ENCODE measurements around the gene AGMO. TPM values are rescaled to one million over a fixed set of nuclear protein-coding genes. Genes with fewer than 3 reads are reported as not detected.

Gene AGMO
- total RNA-seq, 3 donors from 2014 or later (not counting 1 experiment from before 2014, with no cell fraction given), result not detected

DNA sequence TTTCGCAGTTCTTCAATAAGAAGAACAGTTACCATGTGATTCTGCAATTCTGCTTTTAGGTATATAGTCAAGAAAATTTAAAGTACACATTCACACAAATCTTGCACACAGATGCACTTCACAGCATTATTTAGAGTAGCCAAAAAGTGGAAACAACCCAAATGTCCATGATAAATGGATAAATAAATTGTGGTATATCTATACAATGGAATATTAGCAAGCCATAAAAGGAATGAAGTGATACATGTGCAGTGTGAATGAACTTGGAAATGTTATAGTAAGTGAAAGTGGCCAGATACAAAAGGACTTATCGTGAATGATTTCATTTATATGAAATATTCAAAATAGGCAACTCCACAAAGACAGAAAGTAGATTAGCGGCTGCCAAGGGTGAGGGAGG is 109.1 kb downstream of the AGMO start:
- ATAC-seq (no peak), DNase-seq (no peak)
- Histone ChIP-seq H3K36me3 (ENCODE audit: control insufficient read depth, insufficient read depth, low read length) (no peaks in the 10 kb centered on the region), H3K4me3 (ENCODE audit: low read length) (no peak overlapping the region), H3K27me3 (ENCODE audit: control insufficient read depth, insufficient read depth, low read length) (no peaks in the 10 kb centered on the region), H3K4me1 (ENCODE audit: control insufficient read depth, insufficient read depth, low read length) (no peaks in the 10 kb centered on the region), H3K9me3 (ENCODE audit: control insufficient read depth, insufficient read depth, low read length) (no peaks in the 10 kb centered on the region), H3K27ac (ENCODE audit: low read length) (no peak overlapping the region)
- Mint-ChIP-seq H3K27ac (no peak overlapping the region), H3K27me3 (ENCODE audit: low read depth in 2 of 2) (no peaks in the 10 kb centered on the region), H3K9me3 (peaks cover 5 to 10% of the 10 kb centered on the region in 2 donors), H3K4me3 (no peak overlapping the region), H3K4me1 (no peaks in the 10 kb centered on the region), H3K36me3 (peaks cover 10% of the 10 kb centered on the region)
- TF ChIP-seq, protein P1, sequence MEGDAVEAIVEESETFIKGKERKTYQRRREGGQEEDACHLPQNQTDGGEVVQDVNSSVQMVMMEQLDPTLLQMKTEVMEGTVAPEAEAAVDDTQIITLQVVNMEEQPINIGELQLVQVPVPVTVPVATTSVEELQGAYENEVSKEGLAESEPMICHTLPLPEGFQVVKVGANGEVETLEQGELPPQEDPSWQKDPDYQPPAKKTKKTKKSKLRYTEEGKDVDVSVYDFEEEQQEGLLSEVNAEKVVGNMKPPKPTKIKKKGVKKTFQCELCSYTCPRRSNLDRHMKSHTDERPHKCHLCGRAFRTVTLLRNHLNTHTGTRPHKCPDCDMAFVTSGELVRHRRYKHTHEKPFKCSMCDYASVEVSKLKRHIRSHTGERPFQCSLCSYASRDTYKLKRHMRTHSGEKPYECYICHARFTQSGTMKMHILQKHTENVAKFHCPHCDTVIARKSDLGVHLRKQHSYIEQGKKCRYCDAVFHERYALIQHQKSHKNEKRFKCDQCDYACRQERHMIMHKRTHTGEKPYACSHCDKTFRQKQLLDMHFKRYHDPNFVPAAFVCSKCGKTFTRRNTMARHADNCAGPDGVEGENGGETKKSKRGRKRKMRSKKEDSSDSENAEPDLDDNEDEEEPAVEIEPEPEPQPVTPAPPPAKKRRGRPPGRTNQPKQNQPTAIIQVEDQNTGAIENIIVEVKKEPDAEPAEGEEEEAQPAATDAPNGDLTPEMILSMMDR (IDR thresholded peaks at IDR 0.05), result no peak
- 79% methylated on average over 2 of the region's 3 CpGs for WGBS (ENCODE audit: insufficient coverage)
- intact Hi-C loops (cut with micrococcal nuclease), result no loop called here

DNA sequence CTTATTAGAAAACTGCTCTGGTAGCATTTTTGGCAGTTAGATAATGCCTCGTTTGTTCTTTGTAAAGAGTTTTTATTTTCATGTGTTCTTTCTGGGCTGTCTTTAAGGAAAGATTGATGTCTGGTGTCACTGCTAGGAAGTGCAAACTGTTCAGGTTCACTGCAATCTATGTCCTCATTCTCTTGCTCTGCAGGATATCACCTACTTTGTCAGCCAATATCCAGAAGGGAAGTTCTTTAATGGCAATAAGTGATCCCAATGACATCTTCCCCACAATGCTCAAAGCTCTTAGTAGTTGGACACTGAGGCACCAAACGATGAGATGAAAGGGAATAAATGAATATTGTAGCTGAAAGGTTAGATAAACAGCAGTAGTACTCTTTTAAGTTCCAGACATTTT is 115.1 kb downstream of the AGMO start:
- intact Hi-C loops (cut with micrococcal nuclease), result no loop called here
- H3K9me3 ChIP-seq (ENCODE audit: control insufficient read depth, insufficient read depth, low read length), result no peaks in the 10 kb centered on the region
- DNase-seq, result no peak
- Mint-ChIP-seq H3K4me1 (no peaks in the 10 kb centered on the region), H3K27me3 (ENCODE audit: low read depth in 2 of 2) (no peaks in the 10 kb centered on the region), H3K36me3 (no peaks in the 10 kb centered on the region), H3K4me3 (no peak overlapping the region), H3K9me3 (peaks cover 11 to 17% of the 10 kb centered on the region in 2 donors), H3K27ac (no peak overlapping the region)
- H3K36me3 ChIP-seq (ENCODE audit: control insufficient read depth, insufficient read depth, low read length), result no peaks in the 10 kb centered on the region
- H3K4me3 ChIP-seq (ENCODE audit: low read length), result no peak overlapping the region
- WGBS (ENCODE audit: insufficient coverage), result 50% methylated on average over 1 of the region's 2 CpGs
- TF ChIP-seq, protein P1 (IDR thresholded peaks at IDR 0.05), result no peak
- no peaks in the 10 kb centered on the region for H3K4me1 ChIP-seq (ENCODE audit: control insufficient read depth, insufficient read depth, low read length)
- no peak for ATAC-seq
- H3K27ac ChIP-seq (ENCODE audit: low read length), result no peak overlapping the region
- no peaks in the 10 kb centered on the region for H3K27me3 ChIP-seq (ENCODE audit: control insufficient read depth, insufficient read depth, low read length)

DNA sequence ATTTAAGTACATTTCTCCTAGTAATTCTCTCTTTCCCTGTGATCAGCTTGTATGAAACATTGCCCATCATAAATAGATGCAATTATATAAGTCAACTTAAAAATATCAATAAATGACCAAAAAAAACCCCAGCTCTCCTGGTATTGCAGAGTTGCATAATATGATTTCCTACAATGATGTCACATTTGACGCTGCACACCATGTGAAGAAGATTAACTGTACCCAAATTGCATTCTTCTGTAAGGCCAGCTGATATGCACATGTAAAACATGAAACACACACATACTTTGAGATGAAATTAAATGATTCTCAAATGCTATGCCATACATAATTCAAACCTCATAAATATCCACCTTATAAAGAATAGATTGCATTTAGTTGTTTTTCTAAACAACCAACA is 115.5 kb downstream of the AGMO start:
- Mint-ChIP-seq H3K36me3 (no peaks in the 10 kb centered on the region), H3K27me3 (ENCODE audit: low read depth in 2 of 2) (no peaks in the 10 kb centered on the region), H3K9me3 (peaks cover 11 to 17% of the 10 kb centered on the region in 2 donors), H3K27ac (no peak overlapping the region), H3K4me3 (no peak overlapping the region), H3K4me1 (no peaks in the 10 kb centered on the region)
- intact Hi-C loops (cut with micrococcal nuclease), result no loop called here
- WGBS (ENCODE audit: insufficient coverage), result 57% methylated on average over 1 of the region's 1 CpG
- no peak overlapping the region for H3K27ac ChIP-seq (ENCODE audit: low read length)
- TF ChIP-seq, protein P1 (IDR thresholded peaks at IDR 0.05), result no peak
- H3K4me1 ChIP-seq (ENCODE audit: control insufficient read depth, insufficient read depth, low read length), result no peaks in the 10 kb centered on the region
- H3K27me3 ChIP-seq (ENCODE audit: control insufficient read depth, insufficient read depth, low read length), result no peaks in the 10 kb centered on the region
- DNase-seq (no peak), ATAC-seq (no peak)
- H3K9me3 ChIP-seq (ENCODE audit: control insufficient read depth, insufficient read depth, low read length), result no peaks in the 10 kb centered on the region
- H3K4me3 ChIP-seq (ENCODE audit: low read length), result no peak overlapping the region
- no peaks in the 10 kb centered on the region for H3K36me3 ChIP-seq (ENCODE audit: control insufficient read depth, insufficient read depth, low read length)

DNA sequence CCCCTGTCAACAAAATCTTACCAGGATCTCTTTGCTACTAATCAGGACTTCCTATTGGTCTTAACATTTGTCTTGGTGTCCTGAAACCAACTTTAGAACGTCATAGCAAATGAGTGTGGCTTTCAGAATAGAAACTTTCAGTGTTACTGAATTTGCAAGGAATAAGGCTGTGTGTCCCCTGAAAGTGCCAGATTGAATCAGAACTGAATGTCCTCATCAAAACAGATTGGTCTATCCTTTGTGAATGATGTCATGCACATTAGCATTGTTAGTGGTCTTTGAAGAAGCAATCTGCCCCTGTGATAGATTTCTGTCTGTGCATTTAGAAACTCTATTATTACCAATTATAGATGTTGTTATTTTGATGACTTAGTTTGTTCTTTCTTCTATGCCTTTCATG is 119.9 kb downstream of the AGMO start:
- DNase-seq (no peak), ATAC-seq (no peak)
- Histone ChIP-seq H3K36me3 (ENCODE audit: control insufficient read depth, insufficient read depth, low read length) (no peaks in the 10 kb centered on the region), H3K9me3 (ENCODE audit: control insufficient read depth, insufficient read depth, low read length) (no peaks in the 10 kb centered on the region), H3K27ac (ENCODE audit: low read length) (no peak overlapping the region), H3K27me3 (ENCODE audit: control insufficient read depth, insufficient read depth, low read length) (no peaks in the 10 kb centered on the region), H3K4me3 (ENCODE audit: low read length) (no peak overlapping the region), H3K4me1 (ENCODE audit: control insufficient read depth, insufficient read depth, low read length) (no peaks in the 10 kb centered on the region)
- intact Hi-C loops (cut with micrococcal nuclease), result no loop called here
- Mint-ChIP-seq H3K9me3 (peaks cover 10 to 20% of the 10 kb centered on the region in 2 donors), H3K36me3 (no peaks in the 10 kb centered on the region), H3K27ac (no peak overlapping the region), H3K4me1 (no peaks in the 10 kb centered on the region), H3K4me3 (no peak overlapping the region), H3K27me3 (ENCODE audit: low read depth in 2 of 2) (no peaks in the 10 kb centered on the region)
- TF ChIP-seq, protein P1 (IDR thresholded peaks at IDR 0.05), result no peak
- WGBS (ENCODE audit: insufficient coverage), result 41% methylated on average over 1 of the region's 1 CpG

Measured in natural killer cell (primary cell).